ENCODE results near the gene OPCML. TPM values are rescaled to one million over a fixed set of nuclear protein-coding genes. Genes with fewer than 3 reads are reported as not detected.
A peak's percentile ranks its signal among the peaks of the same experiment; 100 is the strongest.

Gene OPCML
- polyA plus RNA-seq, 5 donors: 0.76 to 4.7 (median 1.5) TPM

GRCh38 chr11:133291780-133292179, 240.5 kb downstream of the OPCML start:
- DNase-seq: no peak

GRCh38 chr11:133285359-133285758, 246.9 kb downstream of the OPCML start:
- no peak for DNase-seq

GRCh38 chr11:133284156-133284555, 248.1 kb downstream of the OPCML start:
- no peak for DNase-seq

- no peak for DNase-seq
Observed at GRCh38 chr11:133277886-133278285, 254.4 kb downstream of the OPCML start.

GRCh38 chr11:133271871-133272776, 260.2 kb downstream of the OPCML start:
- DNase-seq: no peak

- no peak for DNase-seq
Observed at GRCh38 chr11:133271206-133271605, 261.1 kb downstream of the OPCML start.

GRCh38 chr11:133269267-133269666, 263.0 kb downstream of the OPCML start:
- no peak for DNase-seq

GRCh38 chr11:133266986-133267385, 265.3 kb downstream of the OPCML start:
- peak; percentile 0 to 5 for DNase-seq

- DNase-seq: no peak
Observed at GRCh38 chr11:133265530-133266035, 266.7 kb downstream of the OPCML start.

GRCh38 chr11:133263332-133263731, 269.0 kb downstream of the OPCML start:
- peak; percentile 0 to 2 for DNase-seq

GRCh38 chr11:133258751-133259150, 273.6 kb downstream of the OPCML start:
- DNase-seq: no peak

- no peak for DNase-seq
Observed at GRCh38 chr11:133254601-133255000, 277.7 kb downstream of the OPCML start.

GRCh38 chr11:133253570-133253969, 278.7 kb downstream of the OPCML start:
- DNase-seq: no peak

GRCh38 chr11:133251841-133252240, 280.5 kb downstream of the OPCML start:
- DNase-seq: no peak

GRCh38 chr11:133249530-133249929, 282.8 kb downstream of the OPCML start:
- DNase-seq: no peak

GRCh38 chr11:133249065-133249464, 283.2 kb downstream of the OPCML start:
- no peak for DNase-seq

- DNase-seq: no peak
Observed at GRCh38 chr11:133243832-133244231, 288.5 kb downstream of the OPCML start.

- DNase-seq: no peak
Observed at GRCh38 chr11:133240908-133241655, 291.2 kb downstream of the OPCML start.

GRCh38 chr11:133239575-133239974, 292.7 kb downstream of the OPCML start:
- DNase-seq: no peak

- no peak for DNase-seq
Observed at GRCh38 chr11:133238495-133238894, 293.8 kb downstream of the OPCML start.

GRCh38 chr11:133238027-133238426, 294.3 kb downstream of the OPCML start:
- DNase-seq: no peak

GRCh38 chr11:133235381-133235780, 296.9 kb downstream of the OPCML start:
- DNase-seq: no peak

GRCh38 chr11:133234883-133235282, 297.4 kb downstream of the OPCML start:
- DNase-seq: no peak

Data from right lung (tissue), 5 donors.